MM.1S (cell line): ENCODE data around the gene KLHL3.

Source experiments
- EZH2 ChIP-seq: fragments of 300-600 bp; sonication (generic); optimal IDR thresholded peaks from 2 replicates; pipeline ENCODE3; 2017; ENCODE audit warnings: low read depth, mild to moderate bottlenecking, antibody characterized with exemption, low read length, mixed read lengths
- EZH2phosphoT487 ChIP-seq: fragments of 300-600 bp; sonication (generic); IDR thresholded peaks from 2 replicates; pipeline ENCODE4 v1.6.1; 2018; ENCODE audit warnings: antibody characterized with exemption, low read length
- TF ChIP-seq, protein P1 (sequence below): fragments of 300-600 bp; sonication (generic); IDR thresholded peaks from 2 replicates; pipeline ENCODE4 v1.5.1; 2016; ENCODE audit warnings: antibody characterized with exemption, low read length, mixed read lengths

DNA sequence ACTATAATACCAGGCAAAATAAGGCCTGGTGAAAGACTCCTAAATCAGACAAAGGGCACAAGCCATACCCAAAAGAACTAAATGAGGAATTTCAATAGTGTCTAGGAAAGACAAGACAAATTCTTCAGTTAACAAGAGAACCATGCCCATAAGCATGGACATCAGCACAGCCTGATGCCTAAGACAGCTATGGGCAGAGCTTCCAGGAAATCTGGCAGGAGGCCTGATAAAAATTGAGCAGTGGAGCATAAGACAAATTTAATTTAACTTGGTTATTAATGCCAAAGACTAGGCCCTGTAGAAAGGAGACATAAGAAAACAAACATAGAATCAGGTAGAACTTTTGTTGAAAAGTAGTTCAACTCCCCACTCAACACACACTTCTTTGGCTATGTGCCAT, 17.3 kb downstream of the KLHL3 start:
- TF ChIP-seq, protein P1, sequence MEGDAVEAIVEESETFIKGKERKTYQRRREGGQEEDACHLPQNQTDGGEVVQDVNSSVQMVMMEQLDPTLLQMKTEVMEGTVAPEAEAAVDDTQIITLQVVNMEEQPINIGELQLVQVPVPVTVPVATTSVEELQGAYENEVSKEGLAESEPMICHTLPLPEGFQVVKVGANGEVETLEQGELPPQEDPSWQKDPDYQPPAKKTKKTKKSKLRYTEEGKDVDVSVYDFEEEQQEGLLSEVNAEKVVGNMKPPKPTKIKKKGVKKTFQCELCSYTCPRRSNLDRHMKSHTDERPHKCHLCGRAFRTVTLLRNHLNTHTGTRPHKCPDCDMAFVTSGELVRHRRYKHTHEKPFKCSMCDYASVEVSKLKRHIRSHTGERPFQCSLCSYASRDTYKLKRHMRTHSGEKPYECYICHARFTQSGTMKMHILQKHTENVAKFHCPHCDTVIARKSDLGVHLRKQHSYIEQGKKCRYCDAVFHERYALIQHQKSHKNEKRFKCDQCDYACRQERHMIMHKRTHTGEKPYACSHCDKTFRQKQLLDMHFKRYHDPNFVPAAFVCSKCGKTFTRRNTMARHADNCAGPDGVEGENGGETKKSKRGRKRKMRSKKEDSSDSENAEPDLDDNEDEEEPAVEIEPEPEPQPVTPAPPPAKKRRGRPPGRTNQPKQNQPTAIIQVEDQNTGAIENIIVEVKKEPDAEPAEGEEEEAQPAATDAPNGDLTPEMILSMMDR: no peak
- TF ChIP-seq EZH2: no peak
- TF ChIP-seq EZH2phosphoT487: no peak
